ENCODE measurements around the gene CEP126.

Gene CEP126

GRCh38 chr11:101914738-101915426 lies at the start of gene CEP126:
Gene CEP126 (plus strand): TSS chr11:101915010. CDS start chr11:101915285, 275 bp downstream.
- DNase-seq = peak; percentile 94

- DNase-seq = no peak
Measured at GRCh38 chr11:101866619-101867491, 48.0 kb upstream of the CEP126 start.

- no peak for DNase-seq
Measured at GRCh38 chr11:101867951-101868350, 46.9 kb upstream of the CEP126 start.

GRCh38 chr11:101870510-101870909 lies 44.3 kb upstream of the CEP126 start:
- no peak for DNase-seq

GRCh38 chr11:101872171-101872882 lies 42.5 kb upstream of the CEP126 start:
- DNase-seq = no peak

- no peak for DNase-seq
Measured at GRCh38 chr11:101880222-101880621, 34.6 kb upstream of the CEP126 start.

GRCh38 chr11:101881586-101881985 lies 33.2 kb upstream of the CEP126 start:
- no peak for DNase-seq

GRCh38 chr11:101885631-101886030 lies 29.2 kb upstream of the CEP126 start:
- no peak for DNase-seq

GRCh38 chr11:101889767-101890166 lies 25.0 kb upstream of the CEP126 start:
- DNase-seq = no peak

- DNase-seq = no peak
Measured at GRCh38 chr11:101894505-101894904, 20.3 kb upstream of the CEP126 start.

- DNase-seq = no peak
Measured at GRCh38 chr11:101907815-101908214, 7.0 kb upstream of the CEP126 start.

- no peak for DNase-seq
Measured at GRCh38 chr11:101909087-101909486, 5.7 kb upstream of the CEP126 start.

GRCh38 chr11:101912823-101913284 lies 2.0 kb upstream of the CEP126 start:
- no peak for DNase-seq

- no peak for DNase-seq
Measured at GRCh38 chr11:101913656-101914055, 1.2 kb upstream of the CEP126 start.

GRCh38 chr11:101914341-101914737 lies 471 bp upstream of the CEP126 start:
- DNase-seq = peak; percentile 62

GRCh38 chr11:101915791-101916291 lies 1.0 kb downstream of the CEP126 start:
- peak; percentile 47 for DNase-seq

- no peak for DNase-seq
Measured at GRCh38 chr11:101916422-101916821, 1.6 kb downstream of the CEP126 start, which contains the start of gene ANGPTL5. Gene ANGPTL5 (minus strand): TSS chr11:101916522. CDS start chr11:101907909, 8,613 bp downstream.

GRCh38 chr11:101917226-101917625 lies 2.4 kb downstream of the CEP126 start:
- no peak for DNase-seq

GRCh38 chr11:101920992-101921391 lies 6.2 kb downstream of the CEP126 start:
- no peak for DNase-seq

GRCh38 chr11:101923554-101923953 lies 8.7 kb downstream of the CEP126 start:
- DNase-seq = no peak

- DNase-seq = no peak
Measured at GRCh38 chr11:101929294-101929915, 14.6 kb downstream of the CEP126 start.

- no peak for DNase-seq
Measured at GRCh38 chr11:101931692-101932091, 16.9 kb downstream of the CEP126 start.

Data from midbrain (tissue), 1 donor.